ENCODE results near the gene ARHGAP24.

Gene ARHGAP24

GRCh38 chr4:86035688-86036087 is 560.7 kb downstream of the ARHGAP24 start:
- DNase-seq = peak; percentile 33

DNA sequence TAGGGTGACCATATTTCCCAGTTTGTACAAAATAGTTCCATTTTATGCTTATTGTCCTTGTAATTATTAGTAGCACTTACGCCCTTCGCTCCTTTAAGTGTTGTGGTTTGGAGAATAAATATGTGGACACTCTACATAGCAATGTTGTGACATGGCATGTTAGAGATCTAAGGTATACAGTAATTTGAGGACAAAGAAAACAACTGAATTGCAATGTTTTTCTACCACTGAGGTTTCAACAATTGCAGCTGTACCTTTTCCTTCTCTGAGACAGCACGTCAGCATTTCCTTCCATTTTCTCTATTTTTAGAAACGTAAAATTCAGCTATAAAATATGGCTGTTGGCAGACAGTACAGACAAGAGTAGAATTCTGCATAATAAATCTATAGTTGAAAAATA is 561.8 kb downstream of the ARHGAP24 start:
- peak; percentile 54 for DNase-seq

DNA sequence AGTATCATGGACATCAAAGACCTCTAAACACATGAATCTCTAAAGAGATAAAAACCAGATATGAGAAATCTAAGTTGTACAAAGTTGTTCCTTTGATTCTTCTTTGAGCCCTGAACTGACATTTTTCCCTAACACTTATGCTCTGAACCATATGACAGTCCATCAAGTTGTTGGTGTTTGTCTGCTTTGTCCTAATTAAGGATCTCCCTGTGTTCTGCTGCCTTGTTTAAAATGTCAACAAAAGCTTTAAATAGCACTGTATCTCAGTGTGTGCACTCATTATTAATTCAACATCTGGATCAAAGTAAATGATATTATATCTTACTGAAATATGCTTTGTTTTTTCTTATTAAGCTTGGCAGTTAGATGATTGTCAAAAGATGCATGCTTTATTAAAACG is 563.1 kb downstream of the ARHGAP24 start:
- no peak for DNase-seq

GRCh38 chr4:86043755-86044592 is 569.0 kb downstream of the ARHGAP24 start:
- DNase-seq = peak; percentile 67

DNA sequence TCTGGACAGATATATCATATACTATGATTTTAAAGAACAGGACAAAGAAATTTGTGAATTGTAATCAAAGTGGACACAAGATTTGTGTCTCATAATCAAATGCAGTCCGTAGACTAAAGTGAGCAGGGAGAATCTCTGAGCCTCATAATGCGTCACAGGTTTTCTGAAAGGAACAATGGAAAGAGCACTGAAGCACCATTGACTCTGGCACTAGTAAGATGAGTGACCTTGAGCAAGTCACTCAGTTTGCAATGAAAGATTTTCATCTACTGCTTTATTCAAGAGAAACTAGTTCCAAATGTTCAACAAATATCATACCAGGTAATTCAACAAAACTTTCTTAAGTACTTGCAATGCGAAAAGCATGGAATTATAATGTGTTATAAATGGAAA is 569.6 kb downstream of the ARHGAP24 start:
- DNase-seq = no peak

DNA sequence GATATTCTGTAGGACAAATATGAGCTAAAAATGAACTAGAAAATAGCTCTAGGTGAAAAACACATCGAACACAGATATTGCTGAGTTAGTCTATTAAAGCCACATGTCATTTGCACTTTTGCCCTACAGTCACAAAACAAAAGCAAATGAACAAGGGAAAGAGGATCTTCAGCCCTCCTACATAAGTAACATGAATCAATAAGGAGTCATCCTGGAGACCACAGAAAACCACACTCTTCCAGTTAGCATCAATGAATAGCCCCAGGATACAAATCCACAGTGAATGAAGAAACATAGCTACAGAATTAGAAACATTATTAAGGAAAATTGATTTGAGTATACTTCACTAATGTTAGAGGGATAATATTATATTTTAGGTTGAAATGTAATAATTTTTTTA is 573.5 kb downstream of the ARHGAP24 start:
- peak; percentile 72 for DNase-seq

GRCh38 chr4:86050496-86050895 is 575.5 kb downstream of the ARHGAP24 start:
- DNase-seq = peak; percentile 15
